RWPE1 (cell line): ENCODE results near the gene CCDC50.

Experiments used
- CTCF ChIA-PET: fragments of 350-600 bp; sonication (Branson Sonifier 250); formaldehyde crosslinking; extraction: SDS; loops from one replicate; lab custom pipeline; 2021; lab: Yijun Ruan, JAX
- POLR2A ChIA-PET: fragments of 400-600 bp; formaldehyde crosslinking; extraction: SDS; loops from one replicate; lab custom pipeline; 2020; ENCODE audit warnings: antibody characterized with exemption; ENCODE audit not compliant: low non-redundant PET; lab: Yijun Ruan, JAX
- DNase-seq: peaks from one replicate; pipeline ENCODE4 v3.0.0; 2012; ENCODE audit warnings: low spot score
- H3K27ac ChIP-seq: fragments of 450-650 bp; 2 replicates; pipeline ENCODE4 v1.5.1; 2017
- TF ChIP-seq, protein P1 (sequence below): fragments of 450-650 bp; conservative IDR thresholded peaks from 2 replicates; pipeline ENCODE4 v1.5.1; 2017; ENCODE audit warnings: low read depth, mild to moderate bottlenecking

CCDC50 gene

DNA sequence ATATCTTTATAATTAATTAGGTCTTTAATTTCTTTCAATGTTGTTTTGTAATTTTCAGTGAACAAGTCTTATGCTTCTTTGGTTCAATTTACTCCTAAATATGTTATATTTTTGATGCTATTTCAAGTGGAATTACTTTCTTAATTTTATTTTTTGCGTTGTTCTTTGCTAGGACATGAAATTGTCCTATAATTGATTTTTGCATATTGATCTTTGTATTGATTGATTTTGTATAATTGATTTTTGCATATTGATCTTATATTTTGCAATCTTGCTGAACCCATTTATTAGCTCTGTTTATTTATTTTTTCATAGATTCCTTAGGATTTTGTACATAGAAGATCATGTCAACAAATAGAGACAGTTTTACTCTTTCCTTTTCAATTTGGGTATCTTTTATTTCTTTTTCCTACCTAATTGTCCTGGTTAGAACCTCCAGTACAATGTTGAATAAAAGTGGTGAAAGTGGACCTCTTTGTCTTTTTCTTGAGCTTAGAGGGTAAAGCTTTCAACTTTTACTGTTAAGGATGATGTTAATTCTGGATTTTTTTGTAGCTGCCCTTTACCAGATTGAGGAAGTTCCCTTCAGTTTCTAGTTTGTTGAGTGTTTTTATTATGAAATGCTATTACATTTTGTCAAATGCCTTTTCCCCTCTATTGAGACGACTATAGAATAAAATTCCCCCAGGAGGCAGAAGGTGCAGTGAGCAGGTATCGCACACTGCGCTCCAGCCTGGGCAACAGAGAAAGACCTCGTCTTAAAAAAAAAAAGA, 36.8 kb upstream of the CCDC50 start:
- TF ChIP-seq, protein P1, sequence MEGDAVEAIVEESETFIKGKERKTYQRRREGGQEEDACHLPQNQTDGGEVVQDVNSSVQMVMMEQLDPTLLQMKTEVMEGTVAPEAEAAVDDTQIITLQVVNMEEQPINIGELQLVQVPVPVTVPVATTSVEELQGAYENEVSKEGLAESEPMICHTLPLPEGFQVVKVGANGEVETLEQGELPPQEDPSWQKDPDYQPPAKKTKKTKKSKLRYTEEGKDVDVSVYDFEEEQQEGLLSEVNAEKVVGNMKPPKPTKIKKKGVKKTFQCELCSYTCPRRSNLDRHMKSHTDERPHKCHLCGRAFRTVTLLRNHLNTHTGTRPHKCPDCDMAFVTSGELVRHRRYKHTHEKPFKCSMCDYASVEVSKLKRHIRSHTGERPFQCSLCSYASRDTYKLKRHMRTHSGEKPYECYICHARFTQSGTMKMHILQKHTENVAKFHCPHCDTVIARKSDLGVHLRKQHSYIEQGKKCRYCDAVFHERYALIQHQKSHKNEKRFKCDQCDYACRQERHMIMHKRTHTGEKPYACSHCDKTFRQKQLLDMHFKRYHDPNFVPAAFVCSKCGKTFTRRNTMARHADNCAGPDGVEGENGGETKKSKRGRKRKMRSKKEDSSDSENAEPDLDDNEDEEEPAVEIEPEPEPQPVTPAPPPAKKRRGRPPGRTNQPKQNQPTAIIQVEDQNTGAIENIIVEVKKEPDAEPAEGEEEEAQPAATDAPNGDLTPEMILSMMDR = no peak
- no peak for DNase-seq
- H3K27ac ChIP-seq = no peak overlapping the region
- ChIA-PET POLR2A (no interaction called here), CTCF (interaction anchor here (0.9 kb wide), 1 partner anchor 25 kb away, joined by 3 read pairs; no protein-coding TSS in a partner anchor)

DNA sequence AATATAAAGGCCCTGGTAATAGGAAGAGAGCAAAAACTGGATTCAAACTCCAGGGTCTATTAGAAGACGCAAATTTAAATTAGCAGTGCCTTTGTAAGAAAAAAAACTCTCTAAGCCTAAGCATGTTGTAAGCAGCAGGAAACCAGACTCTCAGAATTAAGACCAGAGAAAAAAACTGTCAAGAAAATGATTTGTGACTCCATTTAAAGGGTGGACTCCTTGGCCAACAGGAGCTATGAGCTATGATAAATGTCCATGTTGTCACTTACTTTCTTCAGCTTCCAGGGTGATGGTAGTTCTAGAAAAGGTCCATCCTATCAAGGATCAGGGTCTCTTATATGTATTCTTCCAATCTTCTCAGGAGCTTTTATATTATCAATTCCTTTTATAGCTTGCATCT, 34.9 kb upstream of the CCDC50 start:
- DNase-seq = no peak
- no peak overlapping the region for H3K27ac ChIP-seq
- ChIA-PET POLR2A (no interaction called here), CTCF (interaction anchor here (0.6 kb wide), 1 partner anchor 397 kb away, joined by 3 read pairs; no protein-coding TSS in a partner anchor)
- TF ChIP-seq, protein P1 = no peak

DNA sequence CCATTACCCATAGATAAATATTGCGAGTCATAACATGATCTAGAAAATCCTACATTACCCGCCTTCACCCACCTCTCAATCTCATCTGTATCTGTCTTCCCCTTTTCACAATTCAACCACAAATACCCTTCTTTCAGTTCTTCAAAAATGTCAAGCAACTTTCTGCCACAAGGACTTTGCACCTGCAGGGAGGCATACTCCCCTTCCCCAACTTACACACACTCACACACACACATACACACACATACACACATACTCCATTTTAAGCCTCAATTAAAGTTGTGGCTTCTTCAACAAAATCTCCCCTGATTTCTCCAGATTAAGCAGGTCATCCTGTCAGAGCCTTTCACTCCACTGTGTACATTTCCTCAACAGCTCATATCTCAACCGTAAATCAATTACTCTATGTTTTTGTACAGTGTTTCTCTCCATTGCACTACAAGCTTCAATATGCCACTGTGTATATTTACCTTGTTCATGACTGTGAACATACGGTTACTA, 33.1 kb upstream of the CCDC50 start:
- ChIA-PET POLR2A (no interaction called here), CTCF (no interaction called here)
- H3K27ac ChIP-seq = no peak overlapping the region
- DNase-seq = no peak
- TF ChIP-seq, protein P1 = no peak

DNA sequence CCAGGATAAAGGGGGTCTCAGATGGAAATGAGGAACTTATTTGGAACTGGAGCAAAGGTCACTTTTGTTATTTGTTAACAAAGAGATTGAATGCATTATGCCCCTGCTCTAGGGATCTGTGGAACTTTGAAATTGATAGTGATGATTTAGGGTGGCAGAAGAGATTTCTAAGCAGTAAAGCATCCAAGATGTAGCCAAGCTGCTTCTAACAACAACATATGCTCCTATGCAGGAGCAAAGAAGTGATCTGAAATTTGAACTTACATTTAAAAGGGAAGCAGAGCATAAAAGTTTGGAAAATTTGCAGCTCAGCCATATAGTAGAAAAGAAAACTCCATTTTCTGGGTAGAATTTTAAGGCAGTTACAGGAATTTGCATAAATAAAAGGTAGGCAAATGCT, 30.3 kb upstream of the CCDC50 start:
- POLR2A ChIA-PET = no interaction called here

DNA sequence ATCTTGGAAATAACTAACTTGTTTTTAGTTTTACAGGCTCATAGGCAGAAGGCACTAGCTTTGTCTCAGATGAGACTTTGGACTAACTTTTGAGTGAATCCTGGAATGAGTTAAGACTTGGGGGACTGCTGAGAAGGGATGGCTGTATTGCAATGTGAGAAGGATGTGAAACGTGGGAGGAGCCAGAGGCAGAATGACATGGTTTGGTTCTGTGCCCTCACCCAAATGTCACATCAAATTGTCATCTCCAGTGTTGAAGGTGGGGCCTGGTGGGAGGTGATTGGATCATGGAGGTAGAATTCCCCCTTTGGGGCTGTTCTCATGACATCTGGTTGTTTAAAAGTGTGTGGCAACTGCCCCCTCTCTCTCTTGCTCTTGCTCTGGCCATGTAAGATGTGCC, 28.8 kb upstream of the CCDC50 start:
- CTCF ChIA-PET = no interaction called here
- POLR2A ChIA-PET = no interaction called here
- TF ChIP-seq, protein P1 = no peak

More for the DNA sequence above, 30.3 kb upstream of the CCDC50 start:
- DNase-seq = no peak
- H3K27ac ChIP-seq = no peak overlapping the region
- TF ChIP-seq, protein P1 = no peak
- CTCF ChIA-PET = no interaction called here

DNA sequence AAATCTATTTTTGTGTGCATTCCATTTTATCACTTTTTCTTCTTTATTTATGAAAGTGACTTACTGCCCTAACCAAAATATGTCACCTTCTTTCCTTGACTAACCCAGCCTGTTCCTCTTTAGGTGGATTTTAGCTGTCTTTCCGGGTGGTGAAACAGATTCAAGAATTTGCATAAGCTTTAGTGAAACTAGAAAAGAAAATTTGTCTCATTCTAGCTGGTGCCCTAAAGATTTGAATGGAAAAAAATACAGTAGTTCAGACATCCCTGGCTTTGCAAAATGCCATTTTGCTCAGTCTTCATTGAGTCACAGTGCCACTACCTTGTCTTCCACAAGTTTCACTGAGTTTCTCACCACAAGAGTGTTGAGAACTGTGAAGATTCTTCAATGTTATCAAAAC, 28.2 kb upstream of the CCDC50 start:
- no peak overlapping the region for H3K27ac ChIP-seq
- TF ChIP-seq, protein P1 = no peak
- CTCF ChIA-PET = interaction anchor here (0.7 kb wide), 1 partner anchor 28 kb away, joined by 3 read pairs; no protein-coding TSS in a partner anchor
- POLR2A ChIA-PET = no interaction called here
- no peak for DNase-seq

More for the DNA sequence above, 28.8 kb upstream of the CCDC50 start:
- DNase-seq = no peak
- H3K27ac ChIP-seq = no peak overlapping the region
